Esophagus squamous epithelium (tissue), 5 donors: ENCODE results near the gene CD99. TPM values are rescaled to one million over a fixed set of nuclear protein-coding genes. Genes with fewer than 3 reads are reported as not detected.

ENCODE experiments used
- DNase-seq: peaks from one replicate; lab custom pipeline; 2025; lab: John Stamatoyannopoulos, UW
- H3K27ac ChIP-seq, 4 donors: fragments of 200-600 bp; sonication (generic); one replicate each; pipeline ENCODE4 v1.5.1; 2016 to 2019; ENCODE audit warnings: mild to moderate bottlenecking in 1 of 4
- H3K27me3 ChIP-seq, 4 donors: fragments of 200-600 bp; sonication (generic); 1 replicate in 3 of 4; 2 replicates in 1 of 4; pipeline versions ENCODE4 v1.5.1 to v1.6.0; 2017 to 2021; ENCODE audit warnings: antibody characterized with exemption in 1 of 4
- H3K36me3 ChIP-seq, 3 donors: fragments of 200-600 bp; sonication (generic); one replicate each; pipeline ENCODE4 v1.5.1; 2016 to 2019
- H3K4me1 ChIP-seq, 3 donors: fragments of 200-600 bp; sonication (generic); one replicate each; pipeline ENCODE4 v1.5.1; 2017 to 2019
- H3K4me3 ChIP-seq, 4 donors: fragments of 200-600 bp; sonication (generic); 1 replicate in 3 of 4; 2 replicates in 1 of 4; pipeline ENCODE4 v1.5.1; 2016 to 2019; ENCODE audit warnings: mild to moderate bottlenecking in 2 of 4, moderate library complexity in 1 of 4
- H3K9me3 ChIP-seq, 3 donors: fragments of 200-600 bp; sonication (generic); one replicate each; pipeline ENCODE4 v1.5.1; 2016 to 2019
- CTCF ChIP-seq, 6 experiments: fragments of 450-650 bp in 4 of 6; fragments of 200-600 bp in 2 of 6; sonication (generic) in 2 of 6; IDR thresholded peaks; one replicate each; pipeline ENCODE4 v1.5.1; 2016 to 2019; ENCODE audit warnings: antibody characterized with exemption in 6 of 6, mild to moderate bottlenecking in 4 of 6, moderate library complexity in 4 of 6
- POLR2A ChIP-seq, 4 donors: fragments of 450-650 bp; IDR thresholded peaks; one replicate each; pipeline ENCODE4 v1.6.1; 2017; ENCODE audit warnings: antibody characterized with exemption in 4 of 4, mild to moderate bottlenecking in 4 of 4, moderate library complexity in 3 of 4
- WGBS, 2 donors: methylation state at CpG; one replicate each; pipeline ENCODE4 v1.1.5; 2018; 5-methylcytosine and 5-hydroxymethylcytosine counted together
- intact Hi-C: fragments of 100-400 bp; cut with DNase I; formaldehyde crosslinking; loops from one replicate; pipeline ENCODE4 v1.15.0; 2022
- total RNA-seq, 4 donors: library from RNA; depleted of rRNA; stranded (reverse); fragments of >200 nt; gene quantifications; one replicate each; pipeline ENCODE4 v1.1.0, GENCODE V29; 2016
- donor health status: DM: yes; HTN: yes; CAD: no.

Gene CD99
- total RNA-seq, 4 donors from 2014 or later = 79.9 to 251 (median 162) TPM

- peaks cover 0 to 12% (median 0%) of the 10 kb centered on the region in 3 donors for H3K36me3 ChIP-seq
- H3K27ac ChIP-seq = peak overlapping the region in 1 of 4 donors; percentile 97
- DNase-seq = no peak
- H3K4me3 ChIP-seq = no peak overlapping the region
- H3K4me1 ChIP-seq = peaks cover 46 to 98% (median 67%) of the 10 kb centered on the region in 3 donors
- 90 to 96% methylated on average over 2 to 4 of the region's 4 CpGs for WGBS, 2 donors
- no peaks in the 10 kb centered on the region for H3K9me3 ChIP-seq
- intact Hi-C loops = loop anchor here (10.0 kb wide), 1 partner anchor 115 kb away; no protein-coding TSS in a partner anchor
- H3K27me3 ChIP-seq = no peaks in the 10 kb centered on the region
- TF ChIP-seq CTCF (IDR thresholded peaks at IDR 0.05) (no peak), POLR2A (IDR thresholded peaks at IDR 0.05) (no peak)
Observed at GRCh38 chrX:2699959-2700358, 8.9 kb downstream of the CD99 start.

- WGBS, 2 donors = 95 to 96% methylated on average over 8 to 9 of the region's 9 CpGs
- intact Hi-C loops = loop anchor here (10.0 kb wide), 1 partner anchor 114 kb away; no protein-coding TSS in a partner anchor
- TF ChIP-seq CTCF (IDR thresholded peaks at IDR 0.05) = no peak
- no peak for TF ChIP-seq POLR2A (IDR thresholded peaks at IDR 0.05)
- peaks cover 0 to 12% (median 0%) of the 10 kb centered on the region in 3 donors for H3K36me3 ChIP-seq
- H3K4me3 ChIP-seq = no peak overlapping the region
- no peak for DNase-seq
- H3K4me1 ChIP-seq = peaks cover 48 to 98% (median 61%) of the 10 kb centered on the region in 3 donors
- H3K9me3 ChIP-seq = no peaks in the 10 kb centered on the region
- no peaks in the 10 kb centered on the region for H3K27me3 ChIP-seq
- H3K27ac ChIP-seq = peak overlapping the region in 2 of 4 donors; percentile 37 to 77
Observed at GRCh38 chrX:2700405-2701320, 9.6 kb downstream of the CD99 start.

GRCh38 chrX:2701600-2701999, 10.5 kb downstream of the CD99 start:
- H3K4me1 ChIP-seq = peaks cover 42 to 98% (median 61%) of the 10 kb centered on the region in 3 donors
- H3K27ac ChIP-seq = peak overlapping the region in 3 of 4 donors; percentile 2 to 77 (median 37)
- WGBS, 2 donors = 28 to 68% methylated on average over 6 of the region's 6 CpGs
- H3K36me3 ChIP-seq = peaks cover 0 to 12% (median 0%) of the 10 kb centered on the region in 3 donors
- H3K4me3 ChIP-seq = no peak overlapping the region
- intact Hi-C loops = loop anchor here (10.0 kb wide), 1 partner anchor 113 kb away; no protein-coding TSS in a partner anchor
- no peak for TF ChIP-seq POLR2A (IDR thresholded peaks at IDR 0.05)
- no peak for TF ChIP-seq CTCF (IDR thresholded peaks at IDR 0.05)
- no peak for DNase-seq
- no peaks in the 10 kb centered on the region for H3K27me3 ChIP-seq
- no peaks in the 10 kb centered on the region for H3K9me3 ChIP-seq

- H3K4me1 ChIP-seq = peaks cover 51 to 98% (median 64%) of the 10 kb centered on the region in 3 donors
- TF ChIP-seq CTCF (IDR thresholded peaks at IDR 0.05) = peak in 5 of 6 experiments; percentile 21 to 66 (median 48)
- no peak for TF ChIP-seq POLR2A (IDR thresholded peaks at IDR 0.05)
- H3K9me3 ChIP-seq = no peaks in the 10 kb centered on the region
- H3K27ac ChIP-seq = peak overlapping the region; percentile 17 to 77 (median 75)
- H3K4me3 ChIP-seq = peak overlapping the region in 1 of 4 donors; percentile 13
- H3K36me3 ChIP-seq = peaks cover 0 to 12% (median 0%) of the 10 kb centered on the region in 3 donors
- WGBS, 2 donors = 10 to 21% methylated on average over 6 to 9 of the region's 14 CpGs
- no peaks in the 10 kb centered on the region for H3K27me3 ChIP-seq
- intact Hi-C loops = loop anchor here (10.0 kb wide), 1 partner anchor 111 kb away; no protein-coding TSS in a partner anchor
- DNase-seq = no peak
Observed at GRCh38 chrX:2703991-2704369, 12.9 kb downstream of the CD99 start.
